Stomach (tissue), 9 donors: Measurements from ENCODE around the gene WDR7. TPM values are rescaled to one million over a fixed set of nuclear protein-coding genes. Genes with fewer than 3 reads are reported as not detected.
A peak's percentile ranks its signal among the peaks of the same experiment; 100 is the strongest.

ENCODE experiments used
- DNase-seq, 2 donors: peaks; one replicate each; pipeline versions ENCODE4 v3.0.0 to v3.0.0-alpha.2; 2013 to 2019
- H3K27ac ChIP-seq, 5 donors: fragments of 200-600 bp in 4 of 5; sonication (generic) in 4 of 5; one replicate each; pipeline ENCODE4 v1.5.1; 2013 to 2019; ENCODE audit warnings: mild to moderate bottlenecking in 1 of 5, moderate library complexity in 1 of 5
- H3K27me3 ChIP-seq, 3 donors: fragments of 200-600 bp; sonication (generic); one replicate each; pipeline ENCODE4 v1.5.1; 2017 to 2019; ENCODE audit warnings: mixed run types in 1 of 3
- H3K36me3 ChIP-seq, 4 donors: fragments of 200-600 bp; sonication (generic); 1 replicate in 3 of 4; 2 replicates in 1 of 4; pipeline ENCODE4 v1.5.1; 2016 to 2019
- H3K4me1 ChIP-seq, 4 donors: fragments of 200-600 bp; sonication (generic); one replicate each; pipeline ENCODE4 v1.5.1; 2016 to 2019
- H3K4me3 ChIP-seq, 4 donors: fragments of 200-600 bp; sonication (generic) in 3 of 4; one replicate each; pipeline ENCODE4 v1.5.1; 2016 to 2019; ENCODE audit warnings: mild to moderate bottlenecking in 1 of 4
- H3K9me3 ChIP-seq, 4 donors: fragments of 200-600 bp; sonication (generic); one replicate each; pipeline ENCODE4 v1.5.1; 2016 to 2019
- CTCF ChIP-seq, 7 experiments: fragments of 450-650 bp in 4 of 7; fragments of 200-600 bp in 3 of 7; sonication (generic) in 3 of 7; IDR thresholded peaks; one replicate each; pipeline ENCODE4 v1.5.1; 2016 to 2019; ENCODE audit warnings: antibody characterized with exemption in 7 of 7, control low read depth in 2 of 7, mild to moderate bottlenecking in 1 of 7
- EP300 ChIP-seq: sonication (generic); formaldehyde crosslinking; IDR thresholded peaks from one replicate; pipeline ENCODE4 v1.6.1; 2017; ENCODE audit warnings: antibody characterized with exemption
- POLR2A ChIP-seq, 4 donors: fragments of 450-650 bp; IDR thresholded peaks; one replicate each; pipeline ENCODE4 v1.6.1; 2016; ENCODE audit warnings: antibody characterized with exemption in 4 of 4, control low read depth in 2 of 4, mild to moderate bottlenecking in 1 of 4, moderate library complexity in 1 of 4
- POLR2AphosphoS5 ChIP-seq, 3 donors: sonication (generic); formaldehyde crosslinking; IDR thresholded peaks; one replicate each; pipeline ENCODE4 v1.6.1; 2016; ENCODE audit warnings: antibody characterized with exemption in 3 of 3
- WGBS, 5 donors: extraction: QIAGEN DNeasy Blood & Tissue Kit in 3 of 5; methylation state at CpG; one replicate each; pipeline versions ENCODE4 v1.1.5 to v1.1.7; 2013 to 2018; 5-methylcytosine and 5-hydroxymethylcytosine counted together
- intact Hi-C: fragments of 100-400 bp; cut with DNase I; formaldehyde crosslinking; loops from one replicate; pipeline ENCODE4 v1.15.1; 2023; ENCODE audit warnings: low total_unique reads
- polyA plus RNA-seq, 3 donors: library from polyadenylated mRNA; stranded (reverse); fragments of 200-250 nt; gene quantifications; one replicate each; pipeline ENCODE4 v1.2.3, GENCODE V29; 2013
- total RNA-seq, 5 donors: library from RNA; depleted of rRNA; stranded (reverse); fragments of >200 nt; gene quantifications; one replicate each; pipeline versions ENCODE4 v1.1.0 to v1.2.3, GENCODE V29; 2014 to 2016
- donor health status: healthy with polysubstance abuse.
- donor health status: Bipolar disorder and iron deficiency.
- donor health status: healthy.

The WDR7 gene
- total and polyA plus RNA-seq, 8 donors: 1.7 to 250 (median 47.2) TPM

- no peaks in the 10 kb centered on the region for H3K4me1 ChIP-seq
- TF ChIP-seq EP300: no peak
- TF ChIP-seq POLR2A (IDR thresholded peaks at IDR 0.05): no peak
- no peak for TF ChIP-seq CTCF (IDR thresholded peaks at IDR 0.05)
- TF ChIP-seq POLR2AphosphoS5 (IDR thresholded peaks at IDR 0.05): no peak
- peak in 1 of 2 donors; percentile 6 for DNase-seq
- intact Hi-C loops: no loop called here
- H3K36me3 ChIP-seq: peaks cover 0 to 9% (median 2%) of the 10 kb centered on the region in 4 donors
- WGBS, 5 donors: 86 to 98% (median 95%) methylated on average over 4 of the region's 4 CpGs
- no peaks in the 10 kb centered on the region for H3K9me3 ChIP-seq
- no peak overlapping the region for H3K4me3 ChIP-seq
- no peak overlapping the region for H3K27ac ChIP-seq
- H3K27me3 ChIP-seq: no peaks in the 10 kb centered on the region
Measured at GRCh38 chr18:56843241-56843640, 192.1 kb downstream of the WDR7 start.

- no peak overlapping the region for H3K27ac ChIP-seq
- peaks cover 0 to 9% (median 2%) of the 10 kb centered on the region in 4 donors for H3K36me3 ChIP-seq
- no peak for DNase-seq
- TF ChIP-seq EP300 (no peak), POLR2A (IDR thresholded peaks at IDR 0.05) (no peak), CTCF (IDR thresholded peaks at IDR 0.05) (no peak), POLR2AphosphoS5 (IDR thresholded peaks at IDR 0.05) (no peak)
- no peak overlapping the region for H3K4me3 ChIP-seq
- WGBS, 5 donors: 83 to 95% (median 84%) methylated on average over 1 of the region's 1 CpG
- intact Hi-C loops: no loop called here
- H3K27me3 ChIP-seq: no peaks in the 10 kb centered on the region
- no peaks in the 10 kb centered on the region for H3K4me1 ChIP-seq
- H3K9me3 ChIP-seq: no peaks in the 10 kb centered on the region
Measured at GRCh38 chr18:56844556-56844955, 193.4 kb downstream of the WDR7 start.

GRCh38 chr18:56851774-56852173 lies 200.6 kb downstream of the WDR7 start:
- TF ChIP-seq POLR2A (IDR thresholded peaks at IDR 0.05) (no peak), EP300 (no peak), CTCF (IDR thresholded peaks at IDR 0.05) (no peak), POLR2AphosphoS5 (IDR thresholded peaks at IDR 0.05) (no peak)
- DNase-seq: no peak
- WGBS, 5 donors: 41 to 57% (median 48%) methylated on average over 1 of the region's 1 CpG

GRCh38 chr18:56853961-56854360 lies 202.8 kb downstream of the WDR7 start:
- no peak for TF ChIP-seq POLR2A (IDR thresholded peaks at IDR 0.05)
- no peak for TF ChIP-seq CTCF (IDR thresholded peaks at IDR 0.05)
- TF ChIP-seq POLR2AphosphoS5 (IDR thresholded peaks at IDR 0.05): no peak
- Histone ChIP-seq H3K27me3 (no peaks in the 10 kb centered on the region), H3K27ac (no peak overlapping the region), H3K9me3 (no peaks in the 10 kb centered on the region), H3K4me3 (no peak overlapping the region), H3K36me3 (no peaks in the 10 kb centered on the region), H3K4me1 (no peaks in the 10 kb centered on the region)
- peak in 1 of 2 donors; percentile 5 for DNase-seq
- intact Hi-C loops: no loop called here
- WGBS, 5 donors: 71 to 90% (median 81%) methylated on average over 5 of the region's 5 CpGs

More at GRCh38 chr18:56851774-56852173, 200.6 kb downstream of the WDR7 start:
- no peaks in the 10 kb centered on the region for H3K9me3 ChIP-seq
- H3K4me1 ChIP-seq: no peaks in the 10 kb centered on the region
- H3K27ac ChIP-seq: no peak overlapping the region
- no peaks in the 10 kb centered on the region for H3K27me3 ChIP-seq
- no peak overlapping the region for H3K4me3 ChIP-seq
- H3K36me3 ChIP-seq: peaks cover 0 to 4% (median 1%) of the 10 kb centered on the region in 4 donors
- intact Hi-C loops: no loop called here
